ENCODE data around the gene GPR158.

GPR158 gene

DNA sequence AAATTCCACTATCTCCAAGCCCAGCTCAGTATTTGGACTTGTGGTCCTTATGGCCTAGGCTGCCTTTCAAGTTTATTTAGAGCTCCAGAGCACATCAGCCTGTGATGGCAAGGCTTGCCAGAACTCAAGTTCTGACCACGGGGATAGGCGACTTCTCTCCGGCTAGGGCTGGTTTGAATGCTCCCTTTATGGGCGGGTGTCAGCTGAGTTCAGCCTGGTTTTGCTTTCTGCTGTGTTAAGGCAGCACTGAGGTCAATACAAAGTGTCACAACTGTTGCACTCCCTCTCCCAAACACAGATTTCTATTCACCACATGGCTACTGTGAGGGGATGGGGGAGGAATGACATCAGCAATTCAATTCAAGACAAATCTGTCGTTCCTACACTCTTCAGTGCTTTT, 441.1 kb downstream of the GPR158 start:
- no peak for DNase-seq

DNA sequence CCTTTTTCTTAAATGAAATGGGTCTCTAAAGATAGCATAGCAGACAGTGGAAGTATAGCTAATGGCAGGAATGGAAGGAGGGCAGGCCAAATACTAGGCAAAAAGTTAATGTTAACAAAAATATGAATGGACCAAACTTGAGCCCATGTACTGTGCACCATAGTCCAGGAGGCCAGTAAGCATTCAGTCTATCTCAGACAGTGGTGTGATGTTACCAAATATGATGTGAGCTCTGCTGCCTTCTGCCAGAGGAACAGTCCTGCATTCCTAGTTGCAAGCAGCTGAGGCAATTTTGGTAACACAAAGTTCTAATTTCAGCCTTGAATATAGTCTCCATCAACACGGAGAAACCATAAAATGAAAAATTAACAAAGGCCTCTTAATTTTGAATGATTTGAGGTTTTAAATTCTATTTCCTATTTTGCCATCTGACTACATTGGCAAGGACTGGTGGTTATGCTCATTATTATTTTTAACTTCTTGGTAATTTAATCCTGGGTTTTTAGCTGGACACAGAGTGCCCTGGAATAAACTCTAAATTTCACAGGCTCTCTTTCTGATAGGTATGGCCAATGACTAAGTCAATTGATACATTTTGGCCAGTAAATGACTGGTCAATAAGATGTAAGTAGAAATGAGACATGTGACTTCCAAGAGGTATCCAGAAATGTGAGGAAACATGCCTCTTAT, 442.2 kb downstream of the GPR158 start:
- no peak for DNase-seq

DNA sequence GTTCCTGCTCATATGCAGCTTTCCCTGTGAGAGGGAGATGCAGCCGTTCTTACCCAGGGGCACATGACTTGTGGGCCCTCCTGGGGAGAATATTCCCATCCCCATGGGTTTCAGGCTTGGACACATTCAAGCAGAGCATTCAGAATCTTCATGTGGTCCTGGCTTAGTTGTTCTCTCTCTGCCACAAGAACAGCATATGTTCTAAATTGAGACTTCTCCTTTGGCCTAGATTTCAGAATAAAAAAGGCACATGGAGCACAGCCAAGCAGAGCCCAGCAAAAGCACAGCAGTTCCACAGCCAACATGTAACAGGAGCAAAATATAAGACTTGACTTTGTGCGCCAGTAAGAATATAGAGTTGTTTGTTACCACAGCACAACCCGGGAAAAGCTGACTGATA, 452.8 kb downstream of the GPR158 start:
- DNase-seq, result no peak

DNA sequence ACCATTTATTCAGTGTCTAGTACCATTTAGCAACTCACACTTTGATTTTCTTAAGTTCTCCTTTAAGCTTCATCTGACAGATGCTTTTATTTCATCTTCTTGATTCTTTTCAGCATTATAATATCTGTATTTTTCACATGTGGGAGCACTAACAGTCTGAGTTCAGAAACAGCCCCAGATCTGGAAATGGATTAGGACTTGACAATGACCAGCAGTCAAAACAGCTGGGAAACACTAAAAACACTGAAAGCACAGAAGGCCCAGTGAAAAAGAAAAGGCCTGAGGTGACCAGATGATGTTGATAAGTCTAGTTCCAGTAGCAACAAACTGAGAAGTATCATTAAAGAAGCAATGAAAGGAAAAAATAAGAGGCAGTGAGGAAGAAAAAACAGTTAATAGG, 454.5 kb downstream of the GPR158 start:
- DNase-seq, result no peak

DNA sequence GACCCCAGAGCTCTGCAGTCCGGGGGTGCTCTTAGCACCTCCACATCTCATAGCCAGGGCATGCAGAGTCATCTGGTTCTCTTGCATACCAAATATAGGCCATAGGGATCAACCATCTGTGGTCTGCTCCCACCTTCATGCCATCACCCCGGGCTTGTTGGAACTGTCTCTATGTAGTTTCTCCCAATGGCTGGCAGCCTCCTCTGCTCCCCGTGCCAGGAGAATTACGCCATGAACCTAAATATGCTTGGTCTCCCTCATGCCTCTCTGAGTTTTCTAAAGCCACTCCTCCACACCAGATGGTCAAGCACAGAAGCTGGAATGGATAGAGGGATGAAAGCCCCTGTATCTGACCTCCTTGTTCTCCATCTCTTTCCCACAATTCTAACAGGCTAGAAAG, 456.7 kb downstream of the GPR158 start:
- DNase-seq, result no peak

DNA sequence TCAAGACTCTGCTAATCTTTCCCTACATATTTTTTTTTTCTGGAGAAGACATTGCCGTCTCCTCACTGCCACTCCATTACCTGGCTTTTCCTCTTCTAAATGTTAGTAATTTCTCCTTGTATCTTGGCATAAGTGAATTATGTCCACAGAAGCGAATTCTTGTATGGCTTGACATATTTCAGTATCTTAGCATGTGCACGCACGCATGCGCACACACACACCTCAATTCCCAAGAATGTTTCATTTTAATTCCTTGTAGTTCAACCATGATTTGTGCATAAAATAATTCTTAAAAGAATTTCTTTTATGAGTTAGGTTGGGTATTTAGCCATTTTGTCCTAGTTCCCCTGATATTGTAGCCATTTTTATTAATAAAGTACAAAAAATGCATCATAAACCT, 458.0 kb downstream of the GPR158 start:
- no peak for DNase-seq

DNA sequence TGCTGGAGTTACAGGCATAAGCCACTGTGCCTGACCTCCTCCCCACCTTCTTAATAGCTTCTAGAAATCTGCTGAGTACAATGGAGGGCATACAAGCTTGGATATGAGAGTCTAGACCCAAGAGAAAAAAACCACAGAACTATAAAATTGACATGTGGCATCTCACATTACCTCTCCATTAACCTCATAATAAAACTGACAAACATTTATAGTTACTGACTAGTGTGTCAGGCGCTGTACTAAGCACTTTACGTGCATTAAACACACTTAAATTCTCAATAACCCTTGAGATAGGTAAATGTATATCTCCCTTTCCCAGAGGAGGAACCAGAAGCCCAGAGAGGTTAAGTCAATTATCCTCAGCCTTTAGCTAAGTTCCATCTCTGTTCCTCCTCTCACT, 458.7 kb downstream of the GPR158 start:
- no peak for DNase-seq

DNA sequence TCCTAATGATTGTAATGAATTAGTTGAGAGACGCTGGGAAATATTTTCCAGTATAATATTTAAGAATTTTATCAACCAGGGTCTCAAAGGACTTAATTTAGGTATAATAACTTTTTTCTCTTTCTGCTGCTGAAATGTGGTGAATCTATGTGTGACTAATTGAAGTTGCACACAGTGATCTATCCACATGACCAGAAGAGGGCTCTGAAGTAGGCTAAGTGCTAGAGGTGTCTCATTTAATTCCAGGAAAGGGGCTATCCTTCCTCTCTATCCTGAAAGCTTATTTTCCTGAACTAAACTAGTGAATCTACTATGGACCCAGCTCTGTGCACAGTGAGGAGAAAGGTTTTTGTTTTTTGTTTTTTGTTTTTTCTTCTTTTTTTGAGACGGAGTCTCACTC, 464.8 kb downstream of the GPR158 start:
- DNase-seq, result no peak

DNA sequence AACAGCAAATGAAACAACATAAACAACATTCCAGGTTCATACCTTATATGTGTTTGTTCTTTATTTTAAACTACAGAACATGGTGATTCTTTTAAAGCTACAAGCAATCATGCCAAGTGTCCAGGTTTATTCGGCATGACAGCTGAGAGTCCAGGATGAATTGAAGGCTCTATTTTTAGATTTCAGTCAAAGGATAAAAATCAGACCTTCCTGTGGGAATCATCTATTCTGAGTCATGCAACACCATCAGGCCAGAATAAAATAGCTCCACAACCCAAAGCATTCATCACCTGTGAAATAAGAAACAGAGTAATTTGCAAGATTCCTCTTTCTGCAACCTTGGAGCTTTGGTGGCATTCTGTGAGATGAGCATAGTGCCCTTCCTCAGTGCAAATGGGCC, 466.8 kb downstream of the GPR158 start:
- DNase-seq, result no peak

DNA sequence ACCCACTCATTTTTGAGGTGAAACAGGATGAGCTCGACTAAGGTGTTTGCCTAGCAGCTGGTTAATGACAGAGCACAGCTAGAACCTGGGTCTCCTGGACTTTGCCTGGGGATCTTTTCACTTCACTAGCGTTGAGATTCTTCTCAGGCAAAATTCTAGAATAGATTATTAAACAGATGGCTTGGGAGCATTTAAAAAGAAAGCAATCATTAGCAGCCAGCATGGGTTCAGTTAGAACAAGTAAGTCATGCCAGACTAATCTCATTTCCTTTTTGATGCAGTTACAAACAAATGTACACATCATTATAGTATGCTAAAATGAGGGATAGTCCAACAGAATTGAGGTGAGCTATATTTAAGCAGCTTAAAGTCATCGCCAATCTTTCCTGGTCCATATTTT, 467.9 kb downstream of the GPR158 start:
- no peak for DNase-seq

DNA sequence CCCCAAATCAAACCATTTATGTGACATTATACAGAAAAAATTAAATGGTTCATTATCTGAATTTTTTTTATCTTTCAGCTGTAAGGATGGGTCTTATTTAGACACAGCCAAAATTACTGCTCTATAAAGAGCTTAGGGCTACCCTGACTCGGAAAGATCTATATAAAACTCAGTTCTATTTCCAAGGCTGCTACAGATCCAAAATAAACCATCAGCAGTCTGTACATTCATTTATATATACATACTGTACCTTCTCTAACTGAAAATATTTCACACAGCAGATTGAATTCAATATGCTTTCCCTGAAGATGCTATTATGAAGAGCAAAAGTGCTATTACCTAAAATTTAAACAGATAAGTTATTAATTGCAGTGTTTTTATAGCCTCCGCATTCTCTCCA, 471.6 kb downstream of the GPR158 start:
- DNase-seq, result no peak

DNA sequence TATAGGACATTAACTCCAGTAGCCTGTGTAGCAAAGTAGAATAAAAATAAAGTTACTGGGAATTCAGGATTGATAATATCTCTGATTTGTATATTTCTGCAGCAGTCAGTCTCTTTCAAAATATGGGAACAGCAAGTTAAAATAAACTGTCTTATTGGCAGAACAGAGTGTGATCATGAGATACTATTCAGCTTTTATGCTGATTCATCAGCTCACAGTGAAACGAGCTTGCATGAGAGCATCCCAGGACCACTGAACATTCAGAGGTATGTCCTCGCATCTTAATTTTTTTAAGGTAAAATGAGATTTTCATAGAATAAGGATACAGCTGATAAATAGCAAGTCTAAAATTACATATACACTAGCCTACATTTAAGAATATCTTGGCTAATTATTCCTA, 476.7 kb downstream of the GPR158 start:
- no peak for DNase-seq

All from CD4-positive, alpha-beta T cell treated with Interleukin-4 for 1 hour (primary cell).